Glutamatergic neuron (in vitro differentiated cells): Measurements from ENCODE around the gene RNU5B-1. TPM values are rescaled to one million over a fixed set of nuclear protein-coding genes. Genes with fewer than 3 reads are reported as not detected.

Experiments
- DNase-seq: peaks from one replicate; pipeline ENCODE4 v3.0.0; 2022
- H3K27ac Mint-ChIP-seq: one replicate; pipeline ENCODE4 v1.8.0; 2020; ENCODE audit warnings: mild to moderate bottlenecking, mixed read lengths, inconsistent platforms; ENCODE audit not compliant: unreplicated experiment
- H3K27me3 Mint-ChIP-seq: one replicate; pipeline ENCODE4 v1.8.0; 2020; ENCODE audit warnings: mild to moderate bottlenecking, moderate library complexity, mixed read lengths, inconsistent platforms; ENCODE audit not compliant: unreplicated experiment
- H3K36me3 Mint-ChIP-seq: one replicate; pipeline ENCODE4 v1.8.0; 2020; ENCODE audit warnings: mild to moderate bottlenecking, mixed read lengths, inconsistent platforms; ENCODE audit not compliant: unreplicated experiment
- H3K4me1 Mint-ChIP-seq: one replicate; pipeline ENCODE4 v1.8.0; 2020; ENCODE audit warnings: mild to moderate bottlenecking, low read depth, mixed read lengths, inconsistent platforms; ENCODE audit not compliant: unreplicated experiment
- H3K4me3 Mint-ChIP-seq: one replicate; pipeline ENCODE4 v1.8.0; 2020; ENCODE audit warnings: mild to moderate bottlenecking, mixed read lengths, inconsistent platforms; ENCODE audit not compliant: unreplicated experiment
- H3K9me3 Mint-ChIP-seq: one replicate; pipeline ENCODE4 v1.8.0; 2020; ENCODE audit warnings: mild to moderate bottlenecking, moderate library complexity, mixed read lengths, inconsistent platforms; ENCODE audit not compliant: unreplicated experiment
- total RNA-seq: library from RNA; stranded (reverse); fragmentation: NEBNext Ultra II Directional; extraction: Animal tissue kit (Norgen Biotek cat#: 25700); gene quantifications from one replicate; pipeline ENCODE4 v1.2.1, GENCODE V29; 2021; ENCODE audit not compliant: unreplicated experiment
- TF ChIP-seq, protein P1 (sequence below): fragments of 200-600 bp; sonication (generic); IDR thresholded peaks from one replicate; pipeline ENCODE4 v1.5.0; 2021; ENCODE audit not compliant: partially characterized antibody, unreplicated experiment

Gene RNU5B-1
- total RNA-seq, 1 donor from 2014 or later, result not detected

DNA sequence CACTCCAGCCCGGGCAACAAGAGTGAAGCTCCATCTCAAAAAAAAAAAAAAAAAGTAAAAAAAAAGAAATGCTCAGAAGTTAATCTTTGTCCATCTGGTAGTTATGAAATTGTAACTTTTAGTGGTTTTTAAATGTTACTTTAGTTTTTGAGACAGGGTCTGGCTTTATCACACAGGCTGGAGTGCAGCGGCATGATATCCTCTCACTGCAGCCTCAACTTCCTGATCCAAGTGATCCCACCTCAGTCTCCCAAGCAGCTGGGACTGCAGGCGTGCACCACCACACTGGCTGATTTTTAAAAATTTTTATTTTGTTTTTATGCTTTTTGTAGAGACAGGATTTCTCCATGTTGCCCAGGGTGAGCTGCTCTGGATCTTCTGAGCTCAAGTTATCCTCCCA is 1.3 kb downstream of the RNU5B-1 start:
- Mint-ChIP-seq H3K4me1 (peaks cover 14% of the 10 kb centered on the region), H3K27ac (no peak overlapping the region), H3K4me3 (no peak overlapping the region), H3K9me3 (peaks cover 19% of the 10 kb centered on the region), H3K27me3 (peaks cover 7% of the 10 kb centered on the region), H3K36me3 (no peaks in the 10 kb centered on the region)
- TF ChIP-seq, protein P1, sequence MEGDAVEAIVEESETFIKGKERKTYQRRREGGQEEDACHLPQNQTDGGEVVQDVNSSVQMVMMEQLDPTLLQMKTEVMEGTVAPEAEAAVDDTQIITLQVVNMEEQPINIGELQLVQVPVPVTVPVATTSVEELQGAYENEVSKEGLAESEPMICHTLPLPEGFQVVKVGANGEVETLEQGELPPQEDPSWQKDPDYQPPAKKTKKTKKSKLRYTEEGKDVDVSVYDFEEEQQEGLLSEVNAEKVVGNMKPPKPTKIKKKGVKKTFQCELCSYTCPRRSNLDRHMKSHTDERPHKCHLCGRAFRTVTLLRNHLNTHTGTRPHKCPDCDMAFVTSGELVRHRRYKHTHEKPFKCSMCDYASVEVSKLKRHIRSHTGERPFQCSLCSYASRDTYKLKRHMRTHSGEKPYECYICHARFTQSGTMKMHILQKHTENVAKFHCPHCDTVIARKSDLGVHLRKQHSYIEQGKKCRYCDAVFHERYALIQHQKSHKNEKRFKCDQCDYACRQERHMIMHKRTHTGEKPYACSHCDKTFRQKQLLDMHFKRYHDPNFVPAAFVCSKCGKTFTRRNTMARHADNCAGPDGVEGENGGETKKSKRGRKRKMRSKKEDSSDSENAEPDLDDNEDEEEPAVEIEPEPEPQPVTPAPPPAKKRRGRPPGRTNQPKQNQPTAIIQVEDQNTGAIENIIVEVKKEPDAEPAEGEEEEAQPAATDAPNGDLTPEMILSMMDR, result no peak
- no peak for DNase-seq

- Mint-ChIP-seq H3K36me3 (no peaks in the 10 kb centered on the region), H3K9me3 (peaks cover 19% of the 10 kb centered on the region), H3K4me3 (peak overlapping the region; percentile 45), H3K27ac (peak overlapping the region; percentile 34), H3K27me3 (peaks cover 7% of the 10 kb centered on the region), H3K4me1 (peaks cover 14% of the 10 kb centered on the region)
- TF ChIP-seq, protein P1, result no peak
- DNase-seq, result no peak
Measured at GRCh38 chr15:65306551-65306950, 2.1 kb downstream of the RNU5B-1 start.

GRCh38 chr15:65307978-65308377 is 3.5 kb downstream of the RNU5B-1 start:
- TF ChIP-seq, protein P1, result no peak
- H3K27ac Mint-ChIP-seq, result no peak overlapping the region
- peaks cover 20% of the 10 kb centered on the region for H3K4me1 Mint-ChIP-seq
- DNase-seq, result no peak
- H3K36me3 Mint-ChIP-seq, result no peaks in the 10 kb centered on the region
- H3K4me3 Mint-ChIP-seq, result no peak overlapping the region
- H3K9me3 Mint-ChIP-seq, result peaks cover 19% of the 10 kb centered on the region
- peaks cover 7% of the 10 kb centered on the region for H3K27me3 Mint-ChIP-seq

DNA sequence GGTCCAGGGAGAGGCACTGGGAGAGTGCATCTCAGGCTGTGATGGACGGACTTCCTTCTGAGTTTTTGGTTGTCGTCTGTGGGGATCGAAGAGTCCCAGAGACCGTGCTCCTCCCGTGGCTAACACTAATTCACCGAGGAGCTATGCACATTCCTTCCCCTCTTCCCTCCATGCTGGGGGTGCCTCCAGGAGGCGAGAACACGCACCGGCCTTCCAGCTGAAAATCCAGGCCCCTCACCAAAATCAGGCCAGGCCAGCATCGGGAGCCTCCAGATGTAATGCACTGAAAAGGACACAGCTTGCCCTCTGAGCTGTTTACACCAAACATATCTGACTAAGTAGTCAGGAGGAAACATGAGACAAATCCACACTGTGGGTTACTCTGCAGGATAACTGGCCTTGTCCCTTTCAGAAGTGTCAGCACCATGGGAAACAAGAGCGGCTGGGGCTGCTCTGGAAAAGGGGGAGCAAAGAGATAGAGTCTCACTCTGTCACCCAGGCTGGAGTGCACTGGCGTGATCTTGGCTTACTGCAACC is 5.5 kb downstream of the RNU5B-1 start:
- peaks cover under 1% of the 10 kb centered on the region for H3K27me3 Mint-ChIP-seq
- no peak overlapping the region for H3K4me3 Mint-ChIP-seq
- TF ChIP-seq, protein P1, result no peak
- DNase-seq, result no peak
- peaks cover 18% of the 10 kb centered on the region for H3K4me1 Mint-ChIP-seq
- H3K9me3 Mint-ChIP-seq, result peaks cover 5% of the 10 kb centered on the region
- peak overlapping the region; percentile 44 for H3K27ac Mint-ChIP-seq
- H3K36me3 Mint-ChIP-seq, result no peaks in the 10 kb centered on the region

DNA sequence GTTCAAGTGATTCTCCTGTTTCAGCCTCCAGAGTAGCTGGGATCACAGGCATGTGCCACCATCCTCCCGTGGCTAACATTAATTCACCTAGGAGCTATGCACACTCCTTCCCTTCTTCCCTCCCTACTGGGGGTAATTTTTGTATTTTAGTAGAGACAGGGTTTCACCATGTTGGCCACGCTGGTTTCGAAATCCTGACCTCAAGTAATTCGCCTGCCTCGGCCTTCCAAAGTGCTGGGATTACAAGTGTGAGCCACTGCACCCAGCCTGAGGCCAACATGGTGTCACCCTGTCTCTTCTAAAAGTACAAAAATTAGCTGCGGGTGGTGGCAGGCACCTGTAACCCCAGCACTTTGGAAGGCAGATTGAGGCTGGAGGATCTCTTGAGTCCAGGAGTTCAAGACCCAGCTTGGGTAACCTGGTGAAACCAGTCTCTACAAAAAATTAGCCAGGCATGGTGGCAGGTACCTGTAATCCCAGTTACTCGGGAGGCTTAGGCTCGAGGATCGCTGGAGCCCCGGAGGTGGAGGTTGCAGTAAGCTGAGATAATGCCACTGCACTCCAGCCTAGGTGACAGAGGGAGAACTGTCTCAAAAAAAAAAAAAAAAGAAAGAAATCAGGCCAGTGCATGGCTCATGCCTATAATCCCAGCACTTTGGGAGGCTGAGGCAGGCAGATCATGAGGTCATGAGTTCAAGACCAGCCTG is 6.1 kb downstream of the RNU5B-1 start:
- TF ChIP-seq, protein P1, result no peak
- Mint-ChIP-seq H3K9me3 (peaks cover 2% of the 10 kb centered on the region), H3K27me3 (no peaks in the 10 kb centered on the region), H3K27ac (no peak overlapping the region), H3K4me1 (peaks cover 18% of the 10 kb centered on the region), H3K36me3 (no peaks in the 10 kb centered on the region), H3K4me3 (no peak overlapping the region)
- DNase-seq, result no peak
